GM10266 (cell line): ENCODE measurements around the gene MAD1L1.

ENCODE experiments used
- DNase-seq: peaks from one replicate; pipeline ENCODE4 v3.0.0; 2012; ENCODE audit errors: extremely low spot score
- CTCF ChIP-seq: IDR thresholded peaks from 2 replicates; pipeline ENCODE4 v1.5.1; 2012; ENCODE audit warnings: mild to moderate bottlenecking, low read depth; ENCODE audit not compliant: control insufficient read depth, insufficient read depth; ENCODE audit errors: missing control alignments

MAD1L1 gene

DNA sequence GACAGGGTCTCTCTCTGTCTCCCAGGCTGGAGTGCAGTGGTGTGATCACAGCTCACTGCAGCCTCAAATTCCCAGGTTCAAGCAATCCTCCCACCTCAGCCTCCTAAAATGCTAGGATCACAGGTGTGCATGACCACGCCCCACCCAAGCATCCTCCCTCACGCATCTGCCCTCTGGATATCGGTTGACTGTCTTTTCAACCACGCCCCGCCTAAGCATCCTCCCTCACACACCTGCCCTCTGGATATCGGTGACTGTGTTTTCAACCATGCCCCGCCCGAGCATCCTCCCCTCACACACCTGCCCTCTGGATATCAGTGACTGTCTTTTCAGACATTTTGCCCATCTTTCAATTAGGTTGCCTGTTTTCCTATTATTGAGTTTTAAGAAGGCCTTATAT lies 140.5 kb downstream of the MAD1L1 start:
- no peak for TF ChIP-seq CTCF
- DNase-seq, result no peak

- no peak for TF ChIP-seq CTCF
- DNase-seq, result no peak
Observed at GRCh38 chr7:2090526-2091520, 141.9 kb downstream of the MAD1L1 start.

- TF ChIP-seq CTCF, result no peak
- no peak for DNase-seq
Observed at GRCh38 chr7:2088801-2089200, 143.9 kb downstream of the MAD1L1 start.

- TF ChIP-seq CTCF, result no peak
- no peak for DNase-seq
Observed at GRCh38 chr7:2087744-2088143, 145.0 kb downstream of the MAD1L1 start.

- no peak for DNase-seq
- no peak for TF ChIP-seq CTCF
Observed at GRCh38 chr7:2086229-2086628, 146.5 kb downstream of the MAD1L1 start.

- TF ChIP-seq CTCF, result no peak
- DNase-seq, result no peak
Observed at GRCh38 chr7:2085804-2086203, 146.9 kb downstream of the MAD1L1 start.

- TF ChIP-seq CTCF, result no peak
- DNase-seq, result no peak
Observed at GRCh38 chr7:2084781-2085505, 147.8 kb downstream of the MAD1L1 start.
